MM.1S (cell line): ENCODE data around the gene PCP4.

Source experiments
- DNase-seq: peaks from one replicate; pipeline ENCODE4 v3.0.0-alpha.2; 2015
- H2AFZ ChIP-seq: fragments of 300-600 bp; sonication (generic); 2 replicates; pipeline ENCODE4 v1.6.0; 2016; ENCODE audit warnings: antibody characterized with exemption, low read length
- H3F3A ChIP-seq: fragments of 300-600 bp; sonication (generic); 2 replicates; pipeline ENCODE4 v1.6.1; 2016; ENCODE audit warnings: mild to moderate bottlenecking, antibody characterized with exemption, low read length, moderate library complexity, mixed read lengths; ENCODE audit not compliant: insufficient read depth
- H3K27ac ChIP-seq: fragments of 300-600 bp; sonication (generic); 2 replicates; pipeline ENCODE4 v1.5.1; 2016; ENCODE audit warnings: mild to moderate bottlenecking, low read length
- H3K27me3 ChIP-seq: fragments of 300-600 bp; sonication (generic); replicated peaks from 2 replicates; pipeline ENCODE4 v1.6.0; 2016; ENCODE audit warnings: low read length; ENCODE audit not compliant: insufficient read depth
- H3K36me3 ChIP-seq: fragments of 300-600 bp; sonication (generic); replicated peaks from 2 replicates; pipeline ENCODE4 v1.6.1; 2016; ENCODE audit warnings: mild to moderate bottlenecking, low read length, mixed read lengths; ENCODE audit not compliant: insufficient read depth
- H3K4me1 ChIP-seq: fragments of 300-600 bp; sonication (generic); 2 replicates; pipeline ENCODE4 v1.6.1; 2016; ENCODE audit warnings: low read length, mixed read lengths
- H3K4me2 ChIP-seq: fragments of 300-600 bp; sonication (generic); 2 replicates; pipeline ENCODE4 v1.6.0; 2016; ENCODE audit warnings: low read depth, low read length
- H3K4me3 ChIP-seq: fragments of 300-600 bp; sonication (generic); 2 replicates; pipeline ENCODE4 v1.5.1; 2016; ENCODE audit warnings: low read length, mixed read lengths
- H3K79me2 ChIP-seq: fragments of 300-600 bp; sonication (generic); 2 replicates; pipeline ENCODE4 v1.6.1; 2016; ENCODE audit warnings: mixed run types, low read length, mixed read lengths
- H3K9ac ChIP-seq: fragments of 300-600 bp; sonication (generic); 2 replicates; pipeline ENCODE4 v1.6.1; 2016; ENCODE audit warnings: low read length, mixed read lengths
- H3K9me2 ChIP-seq: fragments of 300-600 bp; sonication (generic); replicated peaks from 2 replicates; pipeline ENCODE4 v1.6.1; 2016; ENCODE audit warnings: mild to moderate bottlenecking, low read length, mixed read lengths; ENCODE audit not compliant: insufficient read depth
- H3K9me3 ChIP-seq: fragments of 300-600 bp; sonication (generic); replicated peaks from 2 replicates; pipeline ENCODE4 v1.6.1; 2016; ENCODE audit warnings: mild to moderate bottlenecking, low read length, mixed read lengths; ENCODE audit not compliant: insufficient read depth
- H4K20me1 ChIP-seq: fragments of 300-600 bp; sonication (generic); 2 replicates; pipeline ENCODE4 v1.6.1; 2016; ENCODE audit warnings: mild to moderate bottlenecking, low read length, moderate library complexity, mixed read lengths; ENCODE audit not compliant: insufficient read depth
- EZH2 ChIP-seq: fragments of 300-600 bp; sonication (generic); optimal IDR thresholded peaks from 2 replicates; pipeline ENCODE3; 2017; ENCODE audit warnings: low read depth, mild to moderate bottlenecking, antibody characterized with exemption, low read length, mixed read lengths
- EZH2phosphoT487 ChIP-seq: fragments of 300-600 bp; sonication (generic); IDR thresholded peaks from 2 replicates; pipeline ENCODE4 v1.6.1; 2018; ENCODE audit warnings: antibody characterized with exemption, low read length
- TF ChIP-seq, protein P1 (sequence below): fragments of 300-600 bp; sonication (generic); IDR thresholded peaks from 2 replicates; pipeline ENCODE4 v1.5.1; 2016; ENCODE audit warnings: antibody characterized with exemption, low read length, mixed read lengths

Gene PCP4

DNA sequence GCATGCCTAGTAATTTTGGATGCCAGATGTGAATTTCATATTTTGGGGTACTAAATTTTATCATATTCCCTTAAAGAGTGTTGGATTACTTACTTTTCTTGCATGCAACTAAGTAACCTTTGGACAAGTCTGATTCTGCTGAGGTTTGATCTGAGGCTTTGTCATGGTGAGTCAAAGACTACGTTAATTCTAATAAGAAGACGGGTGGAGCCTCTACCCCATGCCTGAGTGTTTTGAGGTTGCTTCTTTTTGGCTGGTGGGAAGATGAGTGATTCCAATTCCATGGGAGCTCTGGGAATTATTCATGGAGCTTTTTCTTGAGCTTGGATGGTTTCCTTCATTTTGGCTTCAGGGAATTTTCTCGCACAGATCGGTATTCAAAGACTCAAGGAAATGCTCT lies 11.6 kb upstream of the PCP4 start:
- H3K4me3 ChIP-seq, result no peak overlapping the region
- no peaks in the 10 kb centered on the region for H3K9me3 ChIP-seq
- no peaks in the 10 kb centered on the region for H3K36me3 ChIP-seq
- no peaks in the 10 kb centered on the region for H3K4me1 ChIP-seq
- no peak overlapping the region for H2AFZ ChIP-seq
- H3K9ac ChIP-seq, result no peak overlapping the region
- no peaks in the 10 kb centered on the region for H3K27me3 ChIP-seq
- no peak for DNase-seq
- no peak overlapping the region for H3K4me2 ChIP-seq
- H3K79me2 ChIP-seq, result no peaks in the 10 kb centered on the region
- H3F3A ChIP-seq, result no peaks in the 10 kb centered on the region
- no peak overlapping the region for H3K27ac ChIP-seq
- H4K20me1 ChIP-seq, result no peaks in the 10 kb centered on the region
- no peaks in the 10 kb centered on the region for H3K9me2 ChIP-seq
- TF ChIP-seq EZH2phosphoT487 (no peak), EZH2 (no peak)
- TF ChIP-seq, protein P1, sequence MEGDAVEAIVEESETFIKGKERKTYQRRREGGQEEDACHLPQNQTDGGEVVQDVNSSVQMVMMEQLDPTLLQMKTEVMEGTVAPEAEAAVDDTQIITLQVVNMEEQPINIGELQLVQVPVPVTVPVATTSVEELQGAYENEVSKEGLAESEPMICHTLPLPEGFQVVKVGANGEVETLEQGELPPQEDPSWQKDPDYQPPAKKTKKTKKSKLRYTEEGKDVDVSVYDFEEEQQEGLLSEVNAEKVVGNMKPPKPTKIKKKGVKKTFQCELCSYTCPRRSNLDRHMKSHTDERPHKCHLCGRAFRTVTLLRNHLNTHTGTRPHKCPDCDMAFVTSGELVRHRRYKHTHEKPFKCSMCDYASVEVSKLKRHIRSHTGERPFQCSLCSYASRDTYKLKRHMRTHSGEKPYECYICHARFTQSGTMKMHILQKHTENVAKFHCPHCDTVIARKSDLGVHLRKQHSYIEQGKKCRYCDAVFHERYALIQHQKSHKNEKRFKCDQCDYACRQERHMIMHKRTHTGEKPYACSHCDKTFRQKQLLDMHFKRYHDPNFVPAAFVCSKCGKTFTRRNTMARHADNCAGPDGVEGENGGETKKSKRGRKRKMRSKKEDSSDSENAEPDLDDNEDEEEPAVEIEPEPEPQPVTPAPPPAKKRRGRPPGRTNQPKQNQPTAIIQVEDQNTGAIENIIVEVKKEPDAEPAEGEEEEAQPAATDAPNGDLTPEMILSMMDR, result no peak

DNA sequence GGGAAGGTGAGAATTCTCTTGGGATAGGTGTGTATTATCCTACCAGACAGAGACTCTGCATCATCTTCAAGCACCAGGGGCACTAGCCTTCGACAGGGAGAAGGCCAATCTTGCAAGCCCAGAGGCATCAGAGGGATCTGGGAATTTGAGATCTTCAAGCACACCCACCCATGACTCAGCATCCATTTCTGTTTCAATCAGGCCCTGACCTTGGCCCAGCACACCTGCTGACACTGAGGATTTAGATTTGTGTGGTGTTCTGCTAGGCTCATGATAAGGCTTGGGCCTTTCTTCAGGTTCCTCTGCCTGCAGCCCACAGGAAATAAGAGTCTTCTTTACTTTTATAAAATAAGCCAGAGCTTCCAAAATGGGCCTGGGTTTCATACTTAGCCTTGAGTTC lies 6.6 kb upstream of the PCP4 start:
- no peaks in the 10 kb centered on the region for H3K36me3 ChIP-seq
- H3K27me3 ChIP-seq, result no peaks in the 10 kb centered on the region
- H3K9ac ChIP-seq, result no peak overlapping the region
- H3K27ac ChIP-seq, result no peak overlapping the region
- H3K9me2 ChIP-seq, result no peaks in the 10 kb centered on the region
- no peaks in the 10 kb centered on the region for H3F3A ChIP-seq
- H3K4me3 ChIP-seq, result no peak overlapping the region
- DNase-seq, result no peak
- H2AFZ ChIP-seq, result no peak overlapping the region
- H4K20me1 ChIP-seq, result no peaks in the 10 kb centered on the region
- H3K4me2 ChIP-seq, result no peak overlapping the region
- no peaks in the 10 kb centered on the region for H3K9me3 ChIP-seq
- TF ChIP-seq EZH2phosphoT487 (no peak), EZH2 (no peak)
- TF ChIP-seq, protein P1, result no peak
- H3K79me2 ChIP-seq, result no peaks in the 10 kb centered on the region
- no peaks in the 10 kb centered on the region for H3K4me1 ChIP-seq

DNA sequence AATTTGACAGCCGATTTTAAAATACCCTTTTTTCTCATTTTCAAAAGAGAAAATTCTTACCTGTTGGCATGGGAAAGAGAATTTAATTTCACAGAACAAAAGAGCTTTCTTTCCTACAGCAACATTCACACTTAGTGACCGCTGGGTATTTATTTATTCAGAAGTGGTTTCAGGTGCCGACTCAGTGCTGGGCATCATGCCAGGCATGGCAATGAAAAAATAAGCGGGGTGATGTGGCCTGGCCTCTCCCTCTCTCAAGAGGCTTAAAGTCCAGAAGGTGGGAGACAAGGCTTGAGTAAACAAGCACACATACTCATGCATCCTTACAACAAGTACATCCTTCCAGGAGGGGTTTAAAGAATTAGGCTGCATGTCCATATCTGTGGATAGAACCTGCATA lies 4.1 kb upstream of the PCP4 start:
- Histone ChIP-seq H3K27me3 (no peaks in the 10 kb centered on the region), H3K4me2 (no peak overlapping the region), H2AFZ (no peak overlapping the region), H3K4me3 (no peak overlapping the region), H3K4me1 (peaks cover 5% of the 10 kb centered on the region; the same call in 1 of the 2 replicates), H3K9ac (no peak overlapping the region), H3K9me3 (no peaks in the 10 kb centered on the region), H3K27ac (no peak overlapping the region), H3K9me2 (no peaks in the 10 kb centered on the region), H3F3A (no peaks in the 10 kb centered on the region), H3K36me3 (no peaks in the 10 kb centered on the region), H3K79me2 (peaks cover 17% of the 10 kb centered on the region), H4K20me1 (no peaks in the 10 kb centered on the region)
- TF ChIP-seq EZH2 (no peak), EZH2phosphoT487 (no peak)
- TF ChIP-seq, protein P1, result no peak
- peak; percentile 44 for DNase-seq
